ENCODE measurements around the gene DDX47. TPM values are rescaled to one million over a fixed set of nuclear protein-coding genes. Genes with fewer than 3 reads are reported as not detected.
A peak's percentile ranks its signal among the peaks of the same experiment; 100 is the strongest.

DDX47 gene
- total RNA-seq, 2 donors from 2014 or later: 92.3 to 154 TPM

- peaks cover 62% of the 10 kb centered on the region for H3K4me1 Mint-ChIP-seq
- 91 to 94% methylated on average over 6 of the region's 6 CpGs for WGBS, 2 experiments (ENCODE audit: insufficient coverage in 1 of 2, insufficient read length in 1 of 2)
- Histone ChIP-seq H3K4me3 (ENCODE audit: low read length) (no peak overlapping the region), H3K27me3 (ENCODE audit: control insufficient read depth, insufficient read depth, low read length, poor library complexity, severe bottlenecking) (peaks cover 12% of the 10 kb centered on the region), H3K36me3 (ENCODE audit: control insufficient read depth, insufficient read depth, low read length) (no peaks in the 10 kb centered on the region), H3K9me3 (ENCODE audit: control insufficient read depth, low read length) (no peaks in the 10 kb centered on the region), H3K4me1 (ENCODE audit: control insufficient read depth, insufficient read depth, low read length) (peaks cover 26% of the 10 kb centered on the region), H3K9ac (ENCODE audit: extremely low read depth, low read length, poor library complexity, severe bottlenecking) (no peak overlapping the region), H3K27ac (ENCODE audit: low read depth, low read length) (no peak overlapping the region)
- no peak overlapping the region for H3K27ac Mint-ChIP-seq
- DNase-seq: no peak
- no peaks in the 10 kb centered on the region for H3K36me3 Mint-ChIP-seq (ENCODE audit: low read depth)
- H3K9me3 Mint-ChIP-seq: no peaks in the 10 kb centered on the region
- peaks cover 27% of the 10 kb centered on the region for H3K27me3 Mint-ChIP-seq (ENCODE audit: insufficient read depth)
- TF ChIP-seq CTCF (conservative IDR thresholded peaks at IDR 0.05): no peak
- H3K4me3 Mint-ChIP-seq: peak overlapping the region; percentile 54
Measured at GRCh38 chr12:12788131-12788530, 25.0 kb upstream of the DDX47 start.

GRCh38 chr12:12788675-12789368 lies 24.3 kb upstream of the DDX47 start:
- Histone ChIP-seq H3K36me3 (ENCODE audit: control insufficient read depth, insufficient read depth, low read length) (no peaks in the 10 kb centered on the region), H3K27ac (ENCODE audit: low read depth, low read length) (no peak overlapping the region), H3K27me3 (ENCODE audit: control insufficient read depth, insufficient read depth, low read length, poor library complexity, severe bottlenecking) (peaks cover 12% of the 10 kb centered on the region), H3K9me3 (ENCODE audit: control insufficient read depth, low read length) (no peaks in the 10 kb centered on the region), H3K4me1 (ENCODE audit: control insufficient read depth, insufficient read depth, low read length) (peaks cover 26% of the 10 kb centered on the region), H3K9ac (ENCODE audit: extremely low read depth, low read length, poor library complexity, severe bottlenecking) (no peak overlapping the region), H3K4me3 (ENCODE audit: low read length) (no peak overlapping the region)
- TF ChIP-seq CTCF (conservative IDR thresholded peaks at IDR 0.05): peak; percentile 100
- Mint-ChIP-seq H3K27me3 (ENCODE audit: insufficient read depth) (peaks cover 27% of the 10 kb centered on the region), H3K27ac (peak overlapping the region; percentile 57), H3K9me3 (no peaks in the 10 kb centered on the region), H3K36me3 (ENCODE audit: low read depth) (no peaks in the 10 kb centered on the region), H3K4me3 (no peak overlapping the region), H3K4me1 (peaks cover 62% of the 10 kb centered on the region)
- WGBS, 2 experiments (ENCODE audit: insufficient coverage in 1 of 2, insufficient read length in 1 of 2): 27 to 55% methylated on average over 4 to 9 of the region's 9 CpGs
- DNase-seq: peak; percentile 87

GRCh38 chr12:12790956-12791355 lies 22.2 kb upstream of the DDX47 start:
- Mint-ChIP-seq H3K27me3 (ENCODE audit: insufficient read depth) (peaks cover 20% of the 10 kb centered on the region), H3K36me3 (ENCODE audit: low read depth) (no peaks in the 10 kb centered on the region), H3K4me1 (peaks cover 45% of the 10 kb centered on the region), H3K4me3 (no peak overlapping the region), H3K27ac (no peak overlapping the region), H3K9me3 (no peaks in the 10 kb centered on the region)
- no peaks in the 10 kb centered on the region for H3K9me3 ChIP-seq (ENCODE audit: control insufficient read depth, low read length)
- H3K4me3 ChIP-seq (ENCODE audit: low read length): no peak overlapping the region
- H3K27ac ChIP-seq (ENCODE audit: low read depth, low read length): no peak overlapping the region
- H3K4me1 ChIP-seq (ENCODE audit: control insufficient read depth, insufficient read depth, low read length): peaks cover 19% of the 10 kb centered on the region
- 80 to 89% methylated on average over 1 to 4 of the region's 4 CpGs for WGBS, 2 experiments (ENCODE audit: insufficient coverage in 1 of 2, insufficient read length in 1 of 2)
- no peaks in the 10 kb centered on the region for H3K36me3 ChIP-seq (ENCODE audit: control insufficient read depth, insufficient read depth, low read length)
- TF ChIP-seq CTCF (conservative IDR thresholded peaks at IDR 0.05): no peak
- DNase-seq: peak; percentile 9
- peaks cover 12% of the 10 kb centered on the region for H3K27me3 ChIP-seq (ENCODE audit: control insufficient read depth, insufficient read depth, low read length, poor library complexity, severe bottlenecking)
- no peak overlapping the region for H3K9ac ChIP-seq (ENCODE audit: extremely low read depth, low read length, poor library complexity, severe bottlenecking)

All from endodermal cell (in vitro differentiated cells).